SKM-1 treated with dmso at 0.1 percent for 144 hours (cell line): ENCODE measurements around the gene FBF1.

Experiments
- DNase-seq: peaks from one replicate; lab custom pipeline; 2025; ENCODE audit not compliant: unreplicated experiment; lab: John Stamatoyannopoulos, UW

The FBF1 gene

GRCh38 chr17:75950855-75951554 lies 10.2 kb upstream of the FBF1 start:
- DNase-seq: no peak

- no peak for DNase-seq
Observed at GRCh38 chr17:75950421-75950820, 9.6 kb upstream of the FBF1 start.

GRCh38 chr17:75945211-75945610 lies 4.4 kb upstream of the FBF1 start:
- no peak for DNase-seq

GRCh38 chr17:75943491-75943890 lies 2.6 kb upstream of the FBF1 start:
- DNase-seq: no peak

GRCh38 chr17:75942473-75942872 lies 1.6 kb upstream of the FBF1 start:
- no peak for DNase-seq

- DNase-seq: no peak
Observed at GRCh38 chr17:75941442-75941819, 589 bp upstream of the FBF1 start.

- no peak for DNase-seq
Observed at GRCh38 chr17:75937652-75938051, 3.2 kb downstream of the FBF1 start.

GRCh38 chr17:75933808-75934207 lies 7.0 kb downstream of the FBF1 start:
- DNase-seq: no peak

- no peak for DNase-seq
Observed at GRCh38 chr17:75932852-75933251, 8.0 kb downstream of the FBF1 start.

GRCh38 chr17:75931062-75931461 lies 9.8 kb downstream of the FBF1 start:
- DNase-seq: no peak

GRCh38 chr17:75927286-75927922 lies 13.4 kb downstream of the FBF1 start:
- peak; percentile 29 for DNase-seq

- no peak for DNase-seq
Observed at GRCh38 chr17:75926456-75926855, 14.4 kb downstream of the FBF1 start.

GRCh38 chr17:75925912-75926311 lies 14.9 kb downstream of the FBF1 start:
- DNase-seq: no peak

- DNase-seq: no peak
Observed at GRCh38 chr17:75925103-75925502, 15.7 kb downstream of the FBF1 start.

GRCh38 chr17:75922963-75923874 lies 17.6 kb downstream of the FBF1 start:
- DNase-seq: no peak

- DNase-seq: no peak
Observed at GRCh38 chr17:75922173-75922961, 18.5 kb downstream of the FBF1 start.

GRCh38 chr17:75921596-75921995 lies 19.2 kb downstream of the FBF1 start:
- DNase-seq: no peak

- DNase-seq: no peak
Observed at GRCh38 chr17:75920045-75920560, 20.7 kb downstream of the FBF1 start.

GRCh38 chr17:75919611-75920010 lies 21.2 kb downstream of the FBF1 start:
- DNase-seq: no peak

GRCh38 chr17:75917917-75918445 lies 22.9 kb downstream of the FBF1 start:
- DNase-seq: no peak
